H9 (cell line): Measurements from ENCODE around the gene SLC6A18. TPM values are rescaled to one million over a fixed set of nuclear protein-coding genes. Genes with fewer than 3 reads are reported as not detected.

Source experiments
- DNase-seq: peaks from one replicate; pipeline ENCODE4 v3.0.0-alpha.2; 2017
- H2AFZ ChIP-seq: one replicate; pipeline ENCODE4 v1.6.1; 2013; ENCODE audit warnings: mild to moderate bottlenecking, low read length, control low read depth, moderate library complexity
- H2AK5ac ChIP-seq: 2 replicates; pipeline ENCODE4 v1.6.1; 2013; ENCODE audit warnings: low read length, control low read depth, mixed read lengths; ENCODE audit not compliant: insufficient read length
- H2BK120ac ChIP-seq: one replicate; pipeline ENCODE4 v1.6.1; 2013; ENCODE audit warnings: low read depth, mild to moderate bottlenecking, low read length, control low read depth, inconsistent platforms; ENCODE audit not compliant: poor library complexity, severe bottlenecking
- H2BK12ac ChIP-seq: 2 replicates; pipeline ENCODE4 v1.6.1; 2013; ENCODE audit warnings: low read length, control low read depth, mixed read lengths, low read depth; ENCODE audit not compliant: insufficient read length
- H2BK15ac ChIP-seq: 2 replicates; pipeline ENCODE4 v1.6.1; 2013; ENCODE audit warnings: low read depth, low read length, control low read depth
- H2BK20ac ChIP-seq: one replicate; pipeline ENCODE4 v1.6.1; 2013; ENCODE audit warnings: low read depth, mild to moderate bottlenecking, low read length, control low read depth, inconsistent platforms; ENCODE audit not compliant: poor library complexity, severe bottlenecking
- H2BK5ac ChIP-seq: 2 replicates; pipeline ENCODE4 v1.6.1; 2013; ENCODE audit warnings: low read length, control low read depth, mixed read lengths; ENCODE audit not compliant: insufficient read length
- H3K14ac ChIP-seq: 2 replicates; pipeline ENCODE4 v1.6.1; 2013; ENCODE audit warnings: low read length, control low read depth; ENCODE audit not compliant: insufficient read depth
- H3K18ac ChIP-seq: 2 replicates; pipeline ENCODE4 v1.6.1; 2013; ENCODE audit warnings: low read depth, mild to moderate bottlenecking, mixed read lengths, low read length, control low read depth; ENCODE audit not compliant: insufficient read length
- H3K23ac ChIP-seq: 2 replicates; pipeline ENCODE4 v1.6.1; 2013; ENCODE audit warnings: low read length, control low read depth, mixed read lengths, low read depth; ENCODE audit not compliant: insufficient read length
- H3K23me2 ChIP-seq: 2 replicates; pipeline ENCODE4 v1.6.1; 2013; ENCODE audit warnings: low read depth, mild to moderate bottlenecking, mixed read lengths, low read length, control low read depth; ENCODE audit not compliant: insufficient read length, poor library complexity, severe bottlenecking
- H3K27ac ChIP-seq: 2 replicates; pipeline ENCODE4 v1.5.1; 2013; ENCODE audit warnings: low read length, control low read depth, mixed read lengths, low read depth; ENCODE audit not compliant: insufficient read length
- H3K27me3 ChIP-seq: 2 replicates; pipeline ENCODE4 v1.6.1; 2013; ENCODE audit warnings: low read length, control low read depth, inconsistent platforms; ENCODE audit not compliant: insufficient read depth
- H3K4ac ChIP-seq: 2 replicates; pipeline ENCODE4 v1.6.1; 2013; ENCODE audit warnings: low read depth, mild to moderate bottlenecking, control low read depth, inconsistent platforms, low read length, moderate library complexity
- H3K4me1 ChIP-seq: 2 replicates; pipeline ENCODE4 v1.6.1; 2013; ENCODE audit warnings: low read length, control low read depth, inconsistent platforms; ENCODE audit not compliant: insufficient read depth
- H3K4me2 ChIP-seq: 2 replicates; pipeline ENCODE4 v1.6.1; 2013; ENCODE audit warnings: low read length, control low read depth, mixed read lengths; ENCODE audit not compliant: insufficient read length, insufficient read depth
- H3K56ac ChIP-seq: 2 replicates; pipeline ENCODE4 v1.6.1; 2013; ENCODE audit warnings: low read depth, mild to moderate bottlenecking, mixed read lengths, low read length, control low read depth; ENCODE audit not compliant: insufficient read length
- H3K79me1 ChIP-seq: 2 replicates; pipeline ENCODE4 v1.6.1; 2013; ENCODE audit warnings: low read depth, mild to moderate bottlenecking, moderate library complexity, low read length, control low read depth, inconsistent platforms; ENCODE audit not compliant: insufficient read depth, poor library complexity, severe bottlenecking
- H3K79me2 ChIP-seq: 2 replicates; pipeline ENCODE4 v1.6.1; 2013; ENCODE audit warnings: low read length, control low read depth, inconsistent platforms; ENCODE audit not compliant: insufficient read depth
- H3K9ac ChIP-seq: 2 replicates; pipeline ENCODE4 v1.6.1; 2013; ENCODE audit warnings: low read length, control low read depth, mixed read lengths; ENCODE audit not compliant: insufficient read length; ENCODE audit errors: extremely low read depth
- H3K9me3 ChIP-seq: one replicate; pipeline ENCODE4 v1.6.1; 2013; ENCODE audit warnings: low read depth, low read length, inconsistent platforms; ENCODE audit not compliant: control insufficient read depth
- H3T11ph ChIP-seq: one replicate; pipeline ENCODE4 v1.6.1; 2013; ENCODE audit warnings: mild to moderate bottlenecking, low read length, control low read depth, inconsistent platforms
- H4K20me1 ChIP-seq: one replicate; pipeline ENCODE4 v1.6.1; 2013; ENCODE audit not compliant: control insufficient read depth, insufficient read length, insufficient read depth
- H4K5ac ChIP-seq: 2 replicates; pipeline ENCODE4 v1.6.1; 2013; ENCODE audit warnings: low read depth, mild to moderate bottlenecking, mixed read lengths, low read length, control low read depth; ENCODE audit not compliant: insufficient read length
- H4K8ac ChIP-seq: replicated peaks from 2 replicates; pipeline ENCODE4 v1.6.1; 2013; ENCODE audit warnings: low read length, control low read depth, mixed read lengths, low read depth; ENCODE audit not compliant: insufficient read length
- H4K91ac ChIP-seq: 2 replicates; pipeline ENCODE4 v1.6.1; 2013; ENCODE audit warnings: low read depth, mild to moderate bottlenecking, moderate library complexity, mixed read lengths, low read length, control low read depth; ENCODE audit not compliant: insufficient read length
- H3K27ac Mint-ChIP-seq, 3 experiments: 2 replicates in 2 of 3; 3 replicates in 1 of 3; pipeline ENCODE4 v1.8.0; 2020 to 2021; ENCODE audit warnings: mixed read lengths in 3 of 3, mild to moderate bottlenecking in 1 of 3, moderate library complexity in 1 of 3
- H3K27me3 Mint-ChIP-seq: 2 replicates; pipeline ENCODE4 v1.8.0; 2021; ENCODE audit warnings: low read depth, mild to moderate bottlenecking, moderate library complexity, mixed read lengths
- H3K36me3 Mint-ChIP-seq, 3 experiments: 2 replicates in 2 of 3; 3 replicates in 1 of 3; pipeline ENCODE4 v1.8.0; 2020 to 2021; ENCODE audit warnings: low read depth in 3 of 3, mixed read lengths in 3 of 3; ENCODE audit not compliant: insufficient read depth in 1 of 3
- H3K4me1 Mint-ChIP-seq, 2 experiments: 2 replicates each; pipeline ENCODE4 v1.8.0; 2020; ENCODE audit warnings: mixed read lengths in 2 of 2
- H3K4me3 Mint-ChIP-seq, 2 experiments: 2 replicates in 1 of 2; 3 replicates in 1 of 2; pipeline ENCODE4 v1.8.0; 2020 to 2021; ENCODE audit warnings: mild to moderate bottlenecking in 2 of 2, mixed read lengths in 2 of 2, moderate library complexity in 1 of 2
- H3K9me3 Mint-ChIP-seq, 2 experiments: 2 replicates in 1 of 2; 3 replicates in 1 of 2; pipeline ENCODE4 v1.8.0; 2020; ENCODE audit warnings: mild to moderate bottlenecking in 2 of 2, mixed read lengths in 2 of 2, moderate library complexity in 1 of 2
- CTCF ChIP-seq: fragments of 200-600 bp; sonication (generic); conservative IDR thresholded peaks from 3 replicates; pipeline ENCODE4 v1.8.0; 2021; ENCODE audit warnings: antibody characterized with exemption, mild to moderate bottlenecking
- WGBS: extraction: QIAGEN DNeasy Blood & Tissue Kit; methylation state at CpG from one replicate; pipeline ENCODE4 v1.1.7; 2013; ENCODE audit warnings: missing lambda C conversion rate, low lambda C conversion rate, mixed read lengths; ENCODE audit not compliant: insufficient read length; ENCODE audit errors: extremely low coverage; 5-methylcytosine and 5-hydroxymethylcytosine counted together
- total RNA-seq: library from RNA; stranded (reverse); gene quantifications from 2 replicates; pipeline ENCODE4 v1.2.1, GENCODE V29; 2021

The SLC6A18 gene
- total RNA-seq, 1 experiment from 2014 or later = not detected

GRCh38 chr5:1268056-1268455, 42.9 kb downstream of the SLC6A18 start:
- Histone ChIP-seq H4K91ac (no peak overlapping the region), H3K27ac (no peak overlapping the region), H3K56ac (no peak overlapping the region), H2BK20ac (no peak overlapping the region), H4K20me1 (no peaks in the 10 kb centered on the region), H2BK15ac (no peak overlapping the region), H4K8ac (no peak overlapping the region), H2AFZ (no peak overlapping the region), H4K5ac (no peak overlapping the region), H3K9me3 (peaks cover under 1% of the 10 kb centered on the region), H2BK12ac (no peak overlapping the region), H3K18ac (no peak overlapping the region), H3K4ac (no peak overlapping the region), H2AK5ac (no peak overlapping the region), H3K27me3 (no peaks in the 10 kb centered on the region), H3K79me1 (no peaks in the 10 kb centered on the region), H3K4me2 (no peak overlapping the region), H3K4me1 (no peaks in the 10 kb centered on the region), H3K23ac (no peak overlapping the region), H3K79me2 (no peaks in the 10 kb centered on the region), H3K9ac (no peak overlapping the region), H2BK5ac (no peak overlapping the region), H3T11ph (no peak overlapping the region), H3K14ac (no peak overlapping the region), H2BK120ac (no peak overlapping the region), H3K23me2 (no peaks in the 10 kb centered on the region)
- DNase-seq = no peak
- peaks cover 21 to 37% (median 27%) of the 10 kb centered on the region in 3 experiments; a peak in 6 of 7 replicates for H3K36me3 Mint-ChIP-seq
- TF ChIP-seq CTCF = no peak
- H3K4me1 Mint-ChIP-seq = no peaks in the 10 kb centered on the region
- no peak overlapping the region for H3K27ac Mint-ChIP-seq
- no peak overlapping the region for H3K4me3 Mint-ChIP-seq
- peaks cover 1% of the 10 kb centered on the region; the same call in 1 of the 2 replicates for H3K27me3 Mint-ChIP-seq
- WGBS = no CpG with 5 or more reads among the region's 13 CpGs
- H3K9me3 Mint-ChIP-seq = no peaks in the 10 kb centered on the region
